Activated naive CD8-positive, alpha-beta T cell treated with anti-CD3 and anti-CD28 coated beads, Interleukin-2, amount 50 U/mL, for 24 hours (primary cell): ENCODE data around the gene PKIB.
A peak's percentile ranks its signal among the peaks of the same experiment; 100 is the strongest.
"Not testable (repeated sequence)": the region's sequence is repeated elsewhere in the genome, so short reads cannot be mapped to it uniquely, and the experiment has no call there.

Source experiments
- ATAC-seq: fragments of 150-1000 bp; cut with Tn5 transposase; one replicate; pipeline ENCODE4 v1.10.0; 2021
- DNase-seq: peaks from one replicate; pipeline ENCODE4 v3.0.0; 2021
- H3K27ac Mint-ChIP-seq: one replicate; pipeline ENCODE4 v1.8.0; 2021; ENCODE audit warnings: mild to moderate bottlenecking, mixed read lengths
- H3K27me3 Mint-ChIP-seq: one replicate; pipeline ENCODE4 v1.8.0; 2021; ENCODE audit warnings: mixed read lengths
- H3K36me3 Mint-ChIP-seq: one replicate; pipeline ENCODE4 v1.8.0; 2021; ENCODE audit warnings: low read depth, mixed read lengths
- H3K4me1 Mint-ChIP-seq: one replicate; pipeline ENCODE4 v1.8.0; 2021; ENCODE audit warnings: mixed read lengths
- H3K4me3 Mint-ChIP-seq: one replicate; pipeline ENCODE4 v1.8.0; 2021; ENCODE audit warnings: mild to moderate bottlenecking, moderate library complexity, mixed read lengths
- H3K9me3 Mint-ChIP-seq: one replicate; pipeline ENCODE4 v1.8.0; 2021; ENCODE audit warnings: mixed read lengths

The PKIB gene

DNA sequence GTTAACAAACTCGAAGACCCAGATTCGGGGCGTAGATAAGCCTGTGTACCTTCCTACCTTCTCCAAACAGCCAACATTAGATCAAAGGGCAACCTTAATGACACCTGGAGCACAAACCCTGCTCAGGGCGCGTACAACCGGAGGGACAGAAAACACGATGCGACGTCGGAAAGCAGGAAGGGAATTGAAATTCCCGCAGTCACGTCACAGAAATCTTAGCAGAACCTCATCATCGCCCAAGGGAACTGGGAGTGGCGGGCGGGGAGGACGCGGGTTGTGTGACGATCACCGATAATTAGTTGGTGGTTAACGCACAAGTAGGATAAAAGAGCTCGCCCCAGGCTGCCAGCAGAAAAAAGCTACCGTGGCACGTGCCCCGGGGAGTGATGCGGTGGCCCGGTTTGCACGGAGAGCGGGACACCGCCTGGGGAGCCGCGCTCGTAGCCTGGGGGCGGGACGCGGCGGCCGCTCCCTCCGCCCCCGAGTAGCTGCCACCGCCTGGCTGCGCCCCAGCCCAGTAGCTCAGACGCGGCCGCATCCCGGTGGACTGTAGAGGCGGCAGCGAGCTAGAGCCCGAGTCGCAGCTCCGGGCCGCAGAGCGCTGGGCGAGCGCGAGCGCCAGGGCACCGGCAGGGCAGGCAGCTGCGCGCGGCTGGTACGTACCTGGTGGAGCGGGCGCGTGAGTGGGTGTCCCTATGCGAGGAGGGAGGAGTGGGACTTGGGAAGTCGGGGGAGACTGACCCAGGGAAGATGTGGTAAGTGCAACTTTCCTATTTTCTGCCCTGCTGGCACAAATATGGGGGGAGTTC is at the start of gene PKIB:
Gene PKIB (plus strand): TSS at position 525 of the 809 bp plus-strand sequence. CDS start 107,390 bp downstream, outside the sequence.
- peaks cover 44% of the 10 kb centered on the region for H3K27me3 Mint-ChIP-seq
- peaks cover 20% of the 10 kb centered on the region for H3K4me1 Mint-ChIP-seq
- no peaks in the 10 kb centered on the region for H3K36me3 Mint-ChIP-seq
- no peak within 1 kb of the TSS for H3K27ac Mint-ChIP-seq
- peak; percentile 95 for ATAC-seq
- peak within 1 kb of the TSS; percentile 82 for H3K4me3 Mint-ChIP-seq
- H3K9me3 Mint-ChIP-seq, result no peaks in the 10 kb centered on the region
- peak; percentile 44 for DNase-seq

DNA sequence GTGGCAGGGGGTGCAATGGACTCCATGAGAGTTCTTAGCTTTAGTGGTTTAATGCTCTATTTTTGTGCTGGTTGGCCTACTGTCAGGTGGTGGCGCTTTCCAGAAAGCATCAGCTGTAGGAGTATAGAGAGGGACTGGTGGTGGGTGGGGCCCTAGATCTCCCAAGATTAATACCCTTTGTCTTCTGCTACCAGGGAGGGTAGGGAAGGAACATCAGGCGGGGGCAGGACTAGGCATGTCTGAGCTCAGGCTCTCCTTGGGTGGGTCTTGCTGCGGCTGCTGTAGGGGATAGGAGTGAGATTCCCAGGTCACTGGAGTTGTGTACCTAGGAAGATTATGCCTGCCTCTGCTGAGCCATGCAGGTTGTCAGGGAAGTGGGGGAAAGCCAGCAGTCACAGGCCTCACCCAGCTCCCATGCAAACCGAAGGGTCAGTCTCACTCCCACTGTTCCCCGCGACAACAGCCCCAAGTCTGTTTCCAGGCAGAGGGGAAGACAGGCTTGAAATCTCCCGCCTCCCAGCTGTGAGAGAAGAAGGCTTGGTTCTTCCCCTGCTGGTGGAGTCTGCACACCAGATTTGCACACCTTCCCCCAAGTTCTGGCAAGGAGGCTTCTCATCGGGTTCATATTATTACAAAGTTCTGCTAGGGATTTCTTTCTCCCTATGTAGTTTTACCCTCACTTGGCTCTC is 46.7 kb upstream of the PKIB start:
- H3K9me3 Mint-ChIP-seq, result peaks cover 22% of the 10 kb centered on the region
- H3K27me3 Mint-ChIP-seq, result no peaks in the 10 kb centered on the region
- H3K27ac Mint-ChIP-seq, result no peak overlapping the region
- H3K4me3 Mint-ChIP-seq, result no peak overlapping the region
- ATAC-seq (no peak), DNase-seq (no peak)
- H3K36me3 Mint-ChIP-seq, result no peaks in the 10 kb centered on the region
- no peaks in the 10 kb centered on the region for H3K4me1 Mint-ChIP-seq

DNA sequence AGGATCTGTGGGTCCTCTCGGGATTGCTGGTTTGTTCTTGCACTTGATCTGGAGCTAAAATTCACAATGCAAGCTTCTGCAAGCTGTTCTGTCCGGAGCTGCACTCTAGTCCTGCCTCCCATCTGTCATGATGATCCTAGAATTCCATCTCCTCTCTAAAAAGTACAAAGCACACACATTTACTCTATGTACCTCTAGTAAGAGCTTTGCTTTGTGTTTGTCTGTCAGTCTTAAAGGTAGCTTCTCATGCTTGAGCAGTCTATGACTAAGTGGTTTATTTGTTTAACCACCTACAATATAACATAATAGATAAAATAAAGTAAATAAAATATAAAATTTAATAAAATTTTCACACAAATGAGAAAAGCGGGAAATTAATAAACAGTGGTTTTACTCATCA is 46.0 kb upstream of the PKIB start:
- peaks cover 4% of the 10 kb centered on the region for H3K27me3 Mint-ChIP-seq
- no peaks in the 10 kb centered on the region for H3K4me1 Mint-ChIP-seq
- DNase-seq, result no peak
- no peak overlapping the region for H3K27ac Mint-ChIP-seq
- H3K4me3 Mint-ChIP-seq, result no peak overlapping the region
- H3K9me3 Mint-ChIP-seq, result peaks cover 19% of the 10 kb centered on the region
- no peak for ATAC-seq
- no peaks in the 10 kb centered on the region for H3K36me3 Mint-ChIP-seq

DNA sequence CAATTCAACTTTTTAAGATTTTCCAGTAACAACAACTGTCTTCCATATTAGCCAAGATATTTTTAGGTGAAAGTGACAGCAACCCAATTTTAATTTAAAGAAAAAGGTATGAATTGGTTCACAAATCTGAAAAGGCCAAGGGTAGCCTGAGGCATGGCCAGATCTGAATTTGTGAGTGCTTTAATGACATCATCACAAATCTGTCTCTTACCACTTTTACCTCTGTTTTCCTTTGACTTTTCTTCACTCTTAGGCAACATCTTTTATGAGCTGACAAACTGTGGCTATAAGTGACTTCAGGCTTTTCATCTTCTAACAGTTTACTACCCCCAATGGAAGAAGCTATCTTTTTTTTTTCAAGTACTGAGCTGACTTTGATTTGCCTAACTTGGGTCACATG is 44.5 kb upstream of the PKIB start:
- Mint-ChIP-seq H3K4me3 (no peak overlapping the region), H3K36me3 (no peaks in the 10 kb centered on the region), H3K27me3 (peaks cover 5% of the 10 kb centered on the region), H3K4me1 (no peaks in the 10 kb centered on the region), H3K27ac (no peak overlapping the region), H3K9me3 (peaks cover 23% of the 10 kb centered on the region)
- ATAC-seq (no peak), DNase-seq (no peak)

- no peak for ATAC-seq
Observed at GRCh38 chr6:122567034-122567433, 43.2 kb upstream of the PKIB start.

DNA sequence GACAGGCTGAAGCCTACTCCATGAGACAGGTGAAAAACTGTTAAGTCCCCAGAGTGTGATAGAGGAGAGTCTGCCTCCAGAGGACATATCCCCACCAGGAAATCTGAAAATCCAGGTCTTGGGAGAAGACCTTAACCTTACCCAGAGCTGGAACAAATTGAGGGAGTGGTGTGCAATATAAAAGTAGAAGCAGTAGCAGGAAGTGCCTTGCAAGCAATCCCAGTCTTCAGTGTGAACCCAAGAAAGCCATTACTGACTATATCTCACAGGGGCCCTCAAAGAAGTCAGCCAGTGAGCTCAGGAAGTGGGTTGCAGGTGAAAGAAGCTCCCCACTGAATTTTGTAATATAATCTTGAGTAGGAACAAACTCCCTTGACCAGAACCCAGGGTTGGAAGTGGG is 41.9 kb upstream of the PKIB start:
- Mint-ChIP-seq H3K4me3 (no peak overlapping the region), H3K4me1 (no peaks in the 10 kb centered on the region), H3K27ac (no peak overlapping the region), H3K9me3 (peaks cover 19% of the 10 kb centered on the region), H3K27me3 (peaks cover 6% of the 10 kb centered on the region), H3K36me3 (no peaks in the 10 kb centered on the region)
- ATAC-seq, result no peak
- no peak for DNase-seq

More at GRCh38 chr6:122567034-122567433, 43.2 kb upstream of the PKIB start:
- Mint-ChIP-seq H3K27ac (no peak overlapping the region), H3K4me1 (no peaks in the 10 kb centered on the region), H3K9me3 (peaks cover 18% of the 10 kb centered on the region), H3K27me3 (peaks cover 6% of the 10 kb centered on the region), H3K4me3 (no peak overlapping the region), H3K36me3 (no peaks in the 10 kb centered on the region)
- no peak for DNase-seq

GRCh38 chr6:122568797-122569221 is 41.4 kb upstream of the PKIB start:
- no peak for DNase-seq
- no peak for ATAC-seq
- no peak overlapping the region for H3K4me3 Mint-ChIP-seq
- peaks cover 6% of the 10 kb centered on the region for H3K27me3 Mint-ChIP-seq
- H3K4me1 Mint-ChIP-seq, result no peaks in the 10 kb centered on the region
- no peak overlapping the region for H3K27ac Mint-ChIP-seq
- H3K36me3 Mint-ChIP-seq, result no peaks in the 10 kb centered on the region
- peaks cover 19% of the 10 kb centered on the region for H3K9me3 Mint-ChIP-seq

GRCh38 chr6:122569230-122569771 is 40.9 kb upstream of the PKIB start:
- H3K9me3 Mint-ChIP-seq, result peaks cover 19% of the 10 kb centered on the region

DNA sequence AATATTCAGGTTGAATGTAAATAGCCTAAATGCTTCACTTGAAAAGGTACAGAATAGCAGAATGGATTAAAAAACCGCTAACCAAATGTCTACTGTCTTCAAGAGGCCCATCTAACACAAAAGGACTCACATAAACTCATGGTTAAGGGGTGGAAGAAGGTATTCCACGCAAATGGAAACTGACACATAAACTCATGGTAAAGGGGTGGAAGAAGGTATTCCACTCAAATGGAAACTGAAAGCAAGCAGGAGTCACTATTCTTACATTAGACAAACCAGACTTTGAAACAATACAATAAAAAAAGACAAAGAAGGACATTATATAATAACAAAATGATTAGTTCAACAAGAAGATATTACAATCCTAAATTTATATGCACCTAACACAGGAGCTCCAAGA is 38.3 kb upstream of the PKIB start:
- DNase-seq, result no peak
- no peak for ATAC-seq
- no peaks in the 10 kb centered on the region for H3K36me3 Mint-ChIP-seq
- H3K4me3 Mint-ChIP-seq, result no peak overlapping the region
- H3K9me3 Mint-ChIP-seq, result peaks cover 36% of the 10 kb centered on the region
- H3K4me1 Mint-ChIP-seq, result no peaks in the 10 kb centered on the region
- H3K27me3 Mint-ChIP-seq, result peaks cover 6% of the 10 kb centered on the region
- H3K27ac Mint-ChIP-seq, result no peak overlapping the region

More at GRCh38 chr6:122569230-122569771, 40.9 kb upstream of the PKIB start:
- Mint-ChIP-seq H3K36me3 (no peaks in the 10 kb centered on the region), H3K4me3 (no peak overlapping the region), H3K4me1 (no peaks in the 10 kb centered on the region), H3K27ac (no peak overlapping the region), H3K27me3 (peaks cover 6% of the 10 kb centered on the region)
- ATAC-seq (no peak), DNase-seq (no peak)

DNA sequence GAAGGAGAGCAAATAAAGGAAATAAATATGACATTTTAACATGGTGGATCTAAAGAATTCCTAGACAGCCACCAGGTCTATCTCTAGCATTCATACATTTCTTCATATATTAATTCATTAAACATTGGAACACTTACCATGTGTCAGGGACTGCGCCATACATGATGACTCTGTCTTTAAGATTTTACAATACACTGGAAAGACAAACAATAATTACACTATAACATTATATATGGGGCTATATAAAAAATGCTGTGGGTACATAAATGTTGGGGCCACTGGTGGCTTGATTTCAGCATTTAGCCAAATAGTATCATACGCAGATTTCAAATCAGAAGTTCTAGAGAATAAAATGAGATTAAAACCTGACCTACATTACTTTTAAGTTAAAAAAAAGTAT is 33.3 kb upstream of the PKIB start:
- H3K4me3 Mint-ChIP-seq, result no peak overlapping the region
- H3K27me3 Mint-ChIP-seq, result no peaks in the 10 kb centered on the region
- no peak for ATAC-seq
- H3K9me3 Mint-ChIP-seq, result peaks cover 38% of the 10 kb centered on the region
- no peaks in the 10 kb centered on the region for H3K36me3 Mint-ChIP-seq
- no peak overlapping the region for H3K27ac Mint-ChIP-seq
- no peak for DNase-seq
- H3K4me1 Mint-ChIP-seq, result no peaks in the 10 kb centered on the region

- no peak for ATAC-seq
- no peak for DNase-seq
- no peak overlapping the region for H3K4me3 Mint-ChIP-seq
- peaks cover 28% of the 10 kb centered on the region for H3K9me3 Mint-ChIP-seq
- H3K27me3 Mint-ChIP-seq, result no peaks in the 10 kb centered on the region
- H3K4me1 Mint-ChIP-seq, result no peaks in the 10 kb centered on the region
- no peaks in the 10 kb centered on the region for H3K36me3 Mint-ChIP-seq
- no peak overlapping the region for H3K27ac Mint-ChIP-seq
Observed at GRCh38 chr6:122578961-122579360, 31.2 kb upstream of the PKIB start.

- ATAC-seq, result no peak
- no peaks in the 10 kb centered on the region for H3K27me3 Mint-ChIP-seq
- DNase-seq, result no peak
- H3K27ac Mint-ChIP-seq, result no peak overlapping the region
- no peaks in the 10 kb centered on the region for H3K36me3 Mint-ChIP-seq
- H3K4me3 Mint-ChIP-seq, result no peak overlapping the region
- H3K9me3 Mint-ChIP-seq, result peaks cover 17% of the 10 kb centered on the region
- H3K4me1 Mint-ChIP-seq, result no peaks in the 10 kb centered on the region
Observed at GRCh38 chr6:122580737-122581136, 29.5 kb upstream of the PKIB start.

- DNase-seq (no peak), ATAC-seq (no peak)
- Mint-ChIP-seq H3K36me3 (no peaks in the 10 kb centered on the region), H3K4me3 (no peak overlapping the region), H3K4me1 (no peaks in the 10 kb centered on the region), H3K9me3 (no peaks in the 10 kb centered on the region), H3K27ac (no peak overlapping the region), H3K27me3 (no peaks in the 10 kb centered on the region)
Observed at GRCh38 chr6:122589115-122589514, 21.1 kb upstream of the PKIB start.

- not testable (repeated sequence) for H3K27ac Mint-ChIP-seq, H3K4me3 Mint-ChIP-seq, H3K27me3 Mint-ChIP-seq, ATAC-seq, DNase-seq, H3K4me1 Mint-ChIP-seq, H3K36me3 Mint-ChIP-seq, H3K9me3 Mint-ChIP-seq
Observed at GRCh38 chr6:122598295-122598694, 11.9 kb upstream of the PKIB start.

GRCh38 chr6:122604676-122605075 is 5.5 kb upstream of the PKIB start:
- Mint-ChIP-seq H3K4me3 (no peak overlapping the region), H3K27ac (no peak overlapping the region), H3K9me3 (no peaks in the 10 kb centered on the region), H3K27me3 (peaks cover 15% of the 10 kb centered on the region), H3K4me1 (peaks cover 4% of the 10 kb centered on the region), H3K36me3 (no peaks in the 10 kb centered on the region)
- DNase-seq (no peak), ATAC-seq (no peak)
